Type B pancreatic cell (in vitro differentiated cells): ENCODE results near the gene TOB1. TPM values are rescaled to one million over a fixed set of nuclear protein-coding genes. Genes with fewer than 3 reads are reported as not detected.
A peak's percentile ranks its signal among the peaks of the same experiment; 100 is the strongest.
"Not testable (repeated sequence)": the region's sequence is repeated elsewhere in the genome, so short reads cannot be mapped to it uniquely, and the experiment has no call there.

Source experiments
- DNase-seq: peaks from one replicate; pipeline ENCODE4 v3.0.0; 2021; ENCODE audit warnings: mixed read lengths; ENCODE audit not compliant: unreplicated experiment; ENCODE audit errors: extremely low spot score
- H3K27ac Mint-ChIP-seq: 2 replicates; pipeline ENCODE4 v1.8.0; 2021; ENCODE audit warnings: mild to moderate bottlenecking, mixed read lengths
- H3K27me3 Mint-ChIP-seq: 2 replicates; pipeline ENCODE4 v1.8.0; 2021; ENCODE audit warnings: mixed read lengths
- H3K36me3 Mint-ChIP-seq: 2 replicates; pipeline ENCODE4 v1.8.0; 2021; ENCODE audit warnings: mixed read lengths
- H3K4me1 Mint-ChIP-seq: one replicate; pipeline ENCODE4 v1.8.0; 2021; ENCODE audit warnings: mixed read lengths; ENCODE audit not compliant: unreplicated experiment
- H3K4me3 Mint-ChIP-seq: 2 replicates; pipeline ENCODE4 v1.8.0; 2021; ENCODE audit warnings: mild to moderate bottlenecking, mixed read lengths
- H3K9me3 Mint-ChIP-seq: 2 replicates; pipeline ENCODE4 v1.8.0; 2021; ENCODE audit warnings: mixed read lengths
- total RNA-seq: library from RNA; stranded (reverse); gene quantifications from 2 replicates; pipeline ENCODE4 v1.2.1, GENCODE V29; 2021; ENCODE audit warnings: low replicate concordance
- TF ChIP-seq, protein P1 (sequence below): fragments of 200-600 bp; sonication (generic); conservative IDR thresholded peaks from 2 replicates; pipeline ENCODE4 v1.5.0; 2021; ENCODE audit warnings: antibody characterized with exemption, mild to moderate bottlenecking

TOB1 gene
- total RNA-seq, 1 donor from 2014 or later, result 54.9 TPM

GRCh38 chr17:50861334-50861676, 4.8 kb downstream of the TOB1 start:
- peak overlapping the region; percentile 9 for H3K27ac Mint-ChIP-seq
- DNase-seq, result no peak

GRCh38 chr17:50859727-50860126, 6.4 kb downstream of the TOB1 start:
- H3K27me3 Mint-ChIP-seq, H3K27ac Mint-ChIP-seq, H3K4me3 Mint-ChIP-seq, H3K9me3 Mint-ChIP-seq: not testable (repeated sequence)
- Mint-ChIP-seq H3K36me3 (peaks cover 16% of the 10 kb centered on the region), H3K4me1 (peaks cover 29% of the 10 kb centered on the region)
- DNase-seq, result peak; percentile 42

More at GRCh38 chr17:50861334-50861676, 4.8 kb downstream of the TOB1 start:
- Mint-ChIP-seq H3K4me1 (peaks cover 29% of the 10 kb centered on the region), H3K9me3 (no peaks in the 10 kb centered on the region), H3K27me3 (no peaks in the 10 kb centered on the region), H3K4me3 (no peak overlapping the region), H3K36me3 (peaks cover 20% of the 10 kb centered on the region)
- TF ChIP-seq, protein P1, sequence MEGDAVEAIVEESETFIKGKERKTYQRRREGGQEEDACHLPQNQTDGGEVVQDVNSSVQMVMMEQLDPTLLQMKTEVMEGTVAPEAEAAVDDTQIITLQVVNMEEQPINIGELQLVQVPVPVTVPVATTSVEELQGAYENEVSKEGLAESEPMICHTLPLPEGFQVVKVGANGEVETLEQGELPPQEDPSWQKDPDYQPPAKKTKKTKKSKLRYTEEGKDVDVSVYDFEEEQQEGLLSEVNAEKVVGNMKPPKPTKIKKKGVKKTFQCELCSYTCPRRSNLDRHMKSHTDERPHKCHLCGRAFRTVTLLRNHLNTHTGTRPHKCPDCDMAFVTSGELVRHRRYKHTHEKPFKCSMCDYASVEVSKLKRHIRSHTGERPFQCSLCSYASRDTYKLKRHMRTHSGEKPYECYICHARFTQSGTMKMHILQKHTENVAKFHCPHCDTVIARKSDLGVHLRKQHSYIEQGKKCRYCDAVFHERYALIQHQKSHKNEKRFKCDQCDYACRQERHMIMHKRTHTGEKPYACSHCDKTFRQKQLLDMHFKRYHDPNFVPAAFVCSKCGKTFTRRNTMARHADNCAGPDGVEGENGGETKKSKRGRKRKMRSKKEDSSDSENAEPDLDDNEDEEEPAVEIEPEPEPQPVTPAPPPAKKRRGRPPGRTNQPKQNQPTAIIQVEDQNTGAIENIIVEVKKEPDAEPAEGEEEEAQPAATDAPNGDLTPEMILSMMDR, result no peak

DNA sequence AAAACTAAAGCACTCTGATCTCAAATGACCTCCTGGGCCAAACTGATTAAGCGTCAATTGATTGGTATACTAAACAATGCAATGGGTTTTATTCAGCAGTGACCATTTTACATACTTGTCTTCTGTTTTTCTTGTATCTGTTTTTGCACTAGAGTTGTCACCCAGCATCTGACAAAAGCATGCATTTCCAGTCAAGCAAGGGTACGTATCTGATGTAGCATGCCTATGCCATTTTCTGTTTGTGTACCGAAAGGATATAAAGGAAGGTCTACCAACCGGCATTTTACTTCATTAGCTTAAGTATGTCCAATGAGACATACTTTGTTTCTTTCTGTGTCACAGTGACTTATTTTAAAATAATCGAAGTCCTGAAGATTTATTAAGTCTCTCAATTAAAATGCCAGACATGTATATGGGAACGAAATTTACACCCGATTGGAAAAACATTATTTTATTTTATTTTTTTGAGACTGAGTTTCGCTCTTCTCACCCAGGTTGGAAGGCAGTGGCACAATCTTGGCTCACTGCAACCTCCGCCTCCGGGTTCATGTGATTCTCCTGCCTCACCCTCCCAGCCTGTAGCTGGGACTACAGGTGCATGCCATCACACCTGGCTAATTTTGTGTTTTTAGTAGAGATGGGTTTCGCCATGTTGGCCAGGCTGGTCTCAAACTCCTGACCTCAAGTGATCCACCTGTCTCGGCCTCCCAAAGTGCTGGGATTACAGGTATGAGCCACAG, 7.5 kb downstream of the TOB1 start:
- Mint-ChIP-seq H3K27ac (no peak overlapping the region), H3K4me1 (peaks cover 20% of the 10 kb centered on the region), H3K27me3 (peaks cover 8% of the 10 kb centered on the region), H3K36me3 (peaks cover 16% of the 10 kb centered on the region), H3K9me3 (no peaks in the 10 kb centered on the region), H3K4me3 (no peak overlapping the region)
- no peak for DNase-seq
- TF ChIP-seq, protein P1, result no peak

DNA sequence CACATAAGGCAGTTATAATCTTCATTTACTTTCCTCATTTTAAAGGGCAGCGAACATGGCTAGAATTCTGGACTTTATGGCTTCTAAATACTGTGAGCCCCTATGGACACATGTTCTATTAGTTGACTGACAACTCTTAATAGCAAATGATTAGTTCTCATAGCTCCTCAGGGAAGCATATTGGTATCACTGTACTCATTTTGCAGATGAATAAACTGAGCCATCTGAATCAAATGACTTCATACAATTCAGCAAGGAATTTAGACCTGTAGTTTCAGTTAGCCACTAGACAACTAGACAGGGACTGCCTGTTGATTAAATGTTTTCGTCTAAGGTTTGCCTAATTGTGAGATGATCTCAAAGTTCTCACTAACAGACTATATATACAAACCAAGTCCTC, 9.7 kb downstream of the TOB1 start:
- TF ChIP-seq, protein P1, result no peak
- Mint-ChIP-seq H3K36me3 (peaks cover 2% of the 10 kb centered on the region), H3K27me3 (peaks cover 8% of the 10 kb centered on the region), H3K27ac (no peak overlapping the region), H3K4me3 (no peak overlapping the region), H3K4me1 (peaks cover 20% of the 10 kb centered on the region), H3K9me3 (no peaks in the 10 kb centered on the region)
- no peak for DNase-seq

DNA sequence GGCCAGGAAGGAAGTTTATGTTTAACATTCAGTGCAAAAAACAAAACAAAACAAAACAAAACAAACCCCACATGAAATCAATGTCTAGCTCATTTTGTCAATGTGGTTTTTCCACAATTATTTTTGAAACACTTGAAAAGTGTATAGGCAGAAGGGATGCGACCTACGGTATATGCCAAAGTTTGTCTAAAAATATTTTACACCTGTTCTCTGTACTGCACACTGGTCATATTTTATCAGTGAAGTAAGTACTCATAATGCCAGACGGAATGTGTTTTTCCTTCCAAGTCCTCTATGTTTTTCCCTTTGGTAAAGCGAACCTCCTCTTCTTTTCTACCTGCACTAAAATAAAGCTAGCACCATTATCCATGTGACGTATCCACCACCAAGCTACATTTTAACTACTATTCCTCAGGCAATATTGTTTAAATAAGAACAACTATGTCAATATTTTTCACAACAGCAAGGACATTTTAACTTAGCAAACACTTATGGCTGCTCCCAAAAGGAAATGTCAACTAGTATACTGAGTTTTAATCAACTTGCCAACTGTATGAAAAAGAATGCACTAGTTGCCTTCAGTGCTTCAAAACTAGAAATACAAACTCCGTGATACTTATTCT, 10.3 kb downstream of the TOB1 start:
- Mint-ChIP-seq H3K9me3 (no peaks in the 10 kb centered on the region), H3K4me3 (no peak overlapping the region), H3K27me3 (peaks cover 8% of the 10 kb centered on the region), H3K4me1 (peaks cover 17% of the 10 kb centered on the region), H3K36me3 (no peaks in the 10 kb centered on the region), H3K27ac (no peak overlapping the region)
- DNase-seq, result no peak
- TF ChIP-seq, protein P1, result no peak

GRCh38 chr17:50853781-50854180, 12.4 kb downstream of the TOB1 start:
- Mint-ChIP-seq H3K36me3 (no peaks in the 10 kb centered on the region), H3K4me3 (no peak overlapping the region), H3K27ac (peak overlapping the region; percentile 9), H3K4me1 (peaks cover 24% of the 10 kb centered on the region), H3K27me3 (peaks cover 8% of the 10 kb centered on the region), H3K9me3 (no peaks in the 10 kb centered on the region)
- TF ChIP-seq, protein P1, result no peak
- DNase-seq, result peak; percentile 18
